ENCODE measurements around the gene TRIM2. TPM values are rescaled to one million over a fixed set of nuclear protein-coding genes. Genes with fewer than 3 reads are reported as not detected.

TRIM2 gene
- total RNA-seq, 1 donor from 2014 or later, result 51.8 TPM

GRCh38 chr4:153174821-153175567 is 29.2 kb upstream of the TRIM2 start:
- Mint-ChIP-seq H3K4me1 (ENCODE audit: low read depth, unreplicated experiment) (no peaks in the 10 kb centered on the region), H3K27me3 (ENCODE audit: low read depth, unreplicated experiment) (peaks cover 4% of the 10 kb centered on the region), H3K9me3 (ENCODE audit: unreplicated experiment) (no peaks in the 10 kb centered on the region), H3K27ac (ENCODE audit: unreplicated experiment) (no peak overlapping the region), H3K4me3 (ENCODE audit: unreplicated experiment) (no peak overlapping the region), H3K36me3 (ENCODE audit: low read depth, unreplicated experiment) (peaks cover 2% of the 10 kb centered on the region)
- Histone ChIP-seq H4K20me1 (ENCODE audit: insufficient read depth, low read length) (no peaks in the 10 kb centered on the region), H3K4me1 (ENCODE audit: insufficient read depth, low read length) (no peaks in the 10 kb centered on the region), H3K9me3 (ENCODE audit: insufficient read depth, low read depth, low read length) (no peaks in the 10 kb centered on the region), H3K79me2 (ENCODE audit: insufficient read depth, low read length) (no peaks in the 10 kb centered on the region), H3K36me3 (ENCODE audit: insufficient read depth, low read length) (no peaks in the 10 kb centered on the region), H3K4me2 (ENCODE audit: low read length) (no peak overlapping the region), H3K4me3 (ENCODE audit: insufficient read depth, low read depth, low read length) (no peak overlapping the region), H3K27ac (ENCODE audit: low read depth, low read length) (no peak overlapping the region), H3K9ac (ENCODE audit: low read length) (no peak overlapping the region), H2AFZ (ENCODE audit: low read depth, low read length) (no peak overlapping the region), H3K27me3 (ENCODE audit: insufficient read depth, low read length) (no peaks in the 10 kb centered on the region)
- TF ChIP-seq CTCF (IDR thresholded peaks at IDR 0.05; ENCODE audit: insufficient read depth, low read depth, low read length) (no peak), EZH2 (IDR thresholded peaks at IDR 0.05; ENCODE audit: insufficient read depth, low read length) (no peak)
- FAIRE-seq, result no peak
- DNase-seq (ENCODE audit: low read depth), result no peak

- H3K27ac Mint-ChIP-seq (ENCODE audit: unreplicated experiment), result no peak overlapping the region
- no peaks in the 10 kb centered on the region for H3K36me3 ChIP-seq (ENCODE audit: insufficient read depth, low read length)
- no peak overlapping the region for H3K4me3 Mint-ChIP-seq (ENCODE audit: unreplicated experiment)
- no peaks in the 10 kb centered on the region for H3K9me3 Mint-ChIP-seq (ENCODE audit: unreplicated experiment)
- H3K79me2 ChIP-seq (ENCODE audit: insufficient read depth, low read length), result no peaks in the 10 kb centered on the region
- peaks cover 3% of the 10 kb centered on the region for H3K36me3 Mint-ChIP-seq (ENCODE audit: low read depth, unreplicated experiment)
- no peaks in the 10 kb centered on the region for H3K4me1 Mint-ChIP-seq (ENCODE audit: low read depth, unreplicated experiment)
- no peak overlapping the region for H2AFZ ChIP-seq (ENCODE audit: low read depth, low read length)
- H3K27me3 ChIP-seq (ENCODE audit: insufficient read depth, low read length), result no peaks in the 10 kb centered on the region
- H3K4me1 ChIP-seq (ENCODE audit: insufficient read depth, low read length), result no peaks in the 10 kb centered on the region
- H3K9me3 ChIP-seq (ENCODE audit: insufficient read depth, low read depth, low read length), result no peaks in the 10 kb centered on the region
- H4K20me1 ChIP-seq (ENCODE audit: insufficient read depth, low read length), result no peaks in the 10 kb centered on the region
- H3K4me2 ChIP-seq (ENCODE audit: low read length), result no peak overlapping the region
- peaks cover 4% of the 10 kb centered on the region for H3K27me3 Mint-ChIP-seq (ENCODE audit: low read depth, unreplicated experiment)
- no peak overlapping the region for H3K27ac ChIP-seq (ENCODE audit: low read depth, low read length)
- peak; percentile 37 for FAIRE-seq
- TF ChIP-seq CTCF (IDR thresholded peaks at IDR 0.05; ENCODE audit: insufficient read depth, low read depth, low read length) (no peak), EZH2 (IDR thresholded peaks at IDR 0.05; ENCODE audit: insufficient read depth, low read length) (no peak)
- DNase-seq (ENCODE audit: low read depth), result no peak
- no peak overlapping the region for H3K4me3 ChIP-seq (ENCODE audit: insufficient read depth, low read depth, low read length)
- H3K9ac ChIP-seq (ENCODE audit: low read length), result no peak overlapping the region
Observed at GRCh38 chr4:153176938-153177337, 27.3 kb upstream of the TRIM2 start.

GRCh38 chr4:153177841-153178240 is 26.4 kb upstream of the TRIM2 start:
- no peak overlapping the region for H3K4me2 ChIP-seq (ENCODE audit: low read length)
- no peaks in the 10 kb centered on the region for H3K4me1 ChIP-seq (ENCODE audit: insufficient read depth, low read length)
- H3K4me1 Mint-ChIP-seq (ENCODE audit: low read depth, unreplicated experiment), result no peaks in the 10 kb centered on the region
- no peaks in the 10 kb centered on the region for H4K20me1 ChIP-seq (ENCODE audit: insufficient read depth, low read length)
- FAIRE-seq, result no peak
- no peak overlapping the region for H3K27ac Mint-ChIP-seq (ENCODE audit: unreplicated experiment)
- H3K36me3 ChIP-seq (ENCODE audit: insufficient read depth, low read length), result no peaks in the 10 kb centered on the region
- H3K27ac ChIP-seq (ENCODE audit: low read depth, low read length), result no peak overlapping the region
- peaks cover 2% of the 10 kb centered on the region for H3K36me3 Mint-ChIP-seq (ENCODE audit: low read depth, unreplicated experiment)
- H3K27me3 ChIP-seq (ENCODE audit: insufficient read depth, low read length), result no peaks in the 10 kb centered on the region
- H2AFZ ChIP-seq (ENCODE audit: low read depth, low read length), result no peak overlapping the region
- no peaks in the 10 kb centered on the region for H3K27me3 Mint-ChIP-seq (ENCODE audit: low read depth, unreplicated experiment)
- no peaks in the 10 kb centered on the region for H3K79me2 ChIP-seq (ENCODE audit: insufficient read depth, low read length)
- no peak for DNase-seq (ENCODE audit: low read depth)
- H3K4me3 Mint-ChIP-seq (ENCODE audit: unreplicated experiment), result no peak overlapping the region
- no peaks in the 10 kb centered on the region for H3K9me3 Mint-ChIP-seq (ENCODE audit: unreplicated experiment)
- no peaks in the 10 kb centered on the region for H3K9me3 ChIP-seq (ENCODE audit: insufficient read depth, low read depth, low read length)
- H3K4me3 ChIP-seq (ENCODE audit: insufficient read depth, low read depth, low read length), result no peak overlapping the region
- TF ChIP-seq EZH2 (IDR thresholded peaks at IDR 0.05; ENCODE audit: insufficient read depth, low read length) (no peak), CTCF (IDR thresholded peaks at IDR 0.05; ENCODE audit: insufficient read depth, low read depth, low read length) (no peak)
- no peak overlapping the region for H3K9ac ChIP-seq (ENCODE audit: low read length)

Data from astrocyte (in vitro differentiated cells and primary cell).